ENCODE data around the gene ARPC4. TPM values are rescaled to one million over a fixed set of nuclear protein-coding genes. Genes with fewer than 3 reads are reported as not detected.

Gene ARPC4
- total RNA-seq, 1 donor from 2014 or later = 148 TPM

GRCh38 chr3:9793161-9793781 is 389 bp downstream of the ARPC4 start:
- Histone ChIP-seq H3K4me3 (peak overlapping the region; percentile 100), H3K4me1 (peaks cover 33% of the 10 kb centered on the region), H3K27ac (peak overlapping the region; percentile 99), H3K27me3 (no peaks in the 10 kb centered on the region), H3K36me3 (peaks cover 49% of the 10 kb centered on the region), H3K9me3 (no peaks in the 10 kb centered on the region)
- DNase-seq (peak; percentile 73), ATAC-seq (peak; percentile 57)
- TF ChIP-seq CTCF (IDR thresholded peaks at IDR 0.05) = no peak
- intact Hi-C loops (cut with DNase I) = no loop called here

GRCh38 chr3:9794400-9794799 is 1.5 kb downstream of the ARPC4 start:
- intact Hi-C loops (cut with DNase I) = no loop called here
- DNase-seq (no peak), ATAC-seq (no peak)
- Histone ChIP-seq H3K36me3 (peaks cover 49% of the 10 kb centered on the region), H3K27me3 (no peaks in the 10 kb centered on the region), H3K4me3 (no peak overlapping the region), H3K9me3 (no peaks in the 10 kb centered on the region), H3K4me1 (peaks cover 33% of the 10 kb centered on the region), H3K27ac (no peak overlapping the region)
- no peak for TF ChIP-seq CTCF (IDR thresholded peaks at IDR 0.05)

GRCh38 chr3:9795207-9795606 is 2.3 kb downstream of the ARPC4 start:
- Histone ChIP-seq H3K36me3 (peaks cover 49% of the 10 kb centered on the region), H3K4me1 (peaks cover 33% of the 10 kb centered on the region), H3K27me3 (no peaks in the 10 kb centered on the region), H3K9me3 (no peaks in the 10 kb centered on the region), H3K27ac (no peak overlapping the region), H3K4me3 (no peak overlapping the region)
- ATAC-seq = no peak
- TF ChIP-seq CTCF (IDR thresholded peaks at IDR 0.05) = no peak
- intact Hi-C loops (cut with DNase I) = no loop called here
- DNase-seq = no peak

- Histone ChIP-seq H3K36me3 (peaks cover 62% of the 10 kb centered on the region), H3K4me1 (peaks cover 19% of the 10 kb centered on the region), H3K27ac (no peak overlapping the region), H3K4me3 (no peak overlapping the region), H3K27me3 (no peaks in the 10 kb centered on the region), H3K9me3 (no peaks in the 10 kb centered on the region)
- TF ChIP-seq CTCF (IDR thresholded peaks at IDR 0.05) = no peak
- ATAC-seq (no peak), DNase-seq (no peak)
- intact Hi-C loops (cut with DNase I) = no loop called here
Observed at GRCh38 chr3:9797196-9797945, 4.5 kb downstream of the ARPC4 start.

GRCh38 chr3:9800529-9800928 is 7.6 kb downstream of the ARPC4 start:
- ATAC-seq (no peak), DNase-seq (no peak)
- Histone ChIP-seq H3K9me3 (no peaks in the 10 kb centered on the region), H3K4me3 (no peak overlapping the region), H3K27ac (no peak overlapping the region), H3K36me3 (peaks cover 93% of the 10 kb centered on the region), H3K4me1 (no peaks in the 10 kb centered on the region), H3K27me3 (no peaks in the 10 kb centered on the region)
- peak; percentile 5 for TF ChIP-seq CTCF (IDR thresholded peaks at IDR 0.05)
- intact Hi-C loops (cut with DNase I) = no loop called here

All from upper lobe of right lung (tissue), 1 donor.